GM12872 (cell line): ENCODE results near the gene REEP5.

Experiments
- CTCF ChIP-seq: IDR thresholded peaks from 3 replicates; pipeline ENCODE4 v1.5.1; 2011; ENCODE audit warnings: low read depth, mild to moderate bottlenecking, low read length, moderate library complexity; ENCODE audit not compliant: insufficient read depth

REEP5 gene

GRCh38 chr5:112923988-112924387 is 2.0 kb upstream of the REEP5 start:
- TF ChIP-seq CTCF, result no peak

- TF ChIP-seq CTCF, result peak; percentile 33; the same call in 1 of the 3 replicates
Measured at GRCh38 chr5:112923148-112923917, 1.3 kb upstream of the REEP5 start.

- TF ChIP-seq CTCF, result 0 out of 3 replicates have a peak, but pooled peaks have one; percentile 11
Measured at GRCh38 chr5:112921026-112921832, 798 bp downstream of the REEP5 start.

GRCh38 chr5:112919972-112920371 is 2.1 kb downstream of the REEP5 start:
- TF ChIP-seq CTCF, result no peak

GRCh38 chr5:112918679-112919078 is 3.3 kb downstream of the REEP5 start:
- TF ChIP-seq CTCF, result no peak

- TF ChIP-seq CTCF, result no peak
Measured at GRCh38 chr5:112918136-112918535, 3.9 kb downstream of the REEP5 start.

GRCh38 chr5:112917453-112917995 is 4.5 kb downstream of the REEP5 start:
- TF ChIP-seq CTCF, result peak; percentile 52
